HG03097 (cell line): ENCODE data around the gene SLCO3A1.

Experiments
- ATAC-seq: cut with Tn5 transposase; IDR thresholded peaks from one replicate; pipeline ENCODE4 v1.9.1; 2021; ENCODE audit not compliant: unreplicated experiment, low FRiP score

The SLCO3A1 gene

DNA sequence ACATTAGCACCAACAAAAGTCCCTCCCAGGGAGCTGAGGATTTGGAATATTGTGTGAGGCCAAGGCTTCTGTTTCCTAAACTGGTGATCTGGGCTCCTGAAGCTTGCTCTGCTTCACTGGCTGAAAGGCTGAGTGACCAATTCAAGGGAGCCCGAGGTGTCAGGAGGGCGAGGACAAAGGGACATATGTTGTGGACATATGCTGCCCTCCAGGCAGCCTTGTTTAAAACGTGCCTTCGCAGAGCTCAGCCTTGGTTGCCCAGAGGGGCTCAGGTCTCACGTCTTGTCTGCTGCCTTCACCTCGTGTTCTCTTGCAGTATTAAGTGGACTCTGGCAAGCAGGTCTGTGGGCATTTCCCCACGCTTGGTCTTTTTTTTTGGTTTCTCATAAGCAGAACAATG, 7.0 kb downstream of the SLCO3A1 start:
- ATAC-seq: no peak

DNA sequence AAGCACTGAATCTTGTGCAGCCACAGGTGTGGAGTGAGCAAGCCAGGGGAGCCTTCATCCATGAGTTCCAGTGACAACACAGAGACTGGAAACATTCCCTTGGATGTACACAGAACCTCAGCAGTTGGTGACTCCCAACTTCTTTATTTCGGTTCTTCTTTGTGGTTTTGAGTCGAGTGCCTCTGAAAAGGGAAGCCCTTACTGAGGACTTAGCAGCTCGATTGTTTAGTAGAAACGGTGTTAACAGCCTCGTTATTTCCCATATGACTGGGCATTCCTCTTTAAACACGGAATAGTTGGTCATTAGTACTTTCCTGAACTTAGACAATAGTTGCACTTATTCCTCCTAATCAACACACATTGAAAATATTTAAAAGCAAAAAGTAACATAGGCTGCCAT, 7.7 kb downstream of the SLCO3A1 start:
- no peak for ATAC-seq

DNA sequence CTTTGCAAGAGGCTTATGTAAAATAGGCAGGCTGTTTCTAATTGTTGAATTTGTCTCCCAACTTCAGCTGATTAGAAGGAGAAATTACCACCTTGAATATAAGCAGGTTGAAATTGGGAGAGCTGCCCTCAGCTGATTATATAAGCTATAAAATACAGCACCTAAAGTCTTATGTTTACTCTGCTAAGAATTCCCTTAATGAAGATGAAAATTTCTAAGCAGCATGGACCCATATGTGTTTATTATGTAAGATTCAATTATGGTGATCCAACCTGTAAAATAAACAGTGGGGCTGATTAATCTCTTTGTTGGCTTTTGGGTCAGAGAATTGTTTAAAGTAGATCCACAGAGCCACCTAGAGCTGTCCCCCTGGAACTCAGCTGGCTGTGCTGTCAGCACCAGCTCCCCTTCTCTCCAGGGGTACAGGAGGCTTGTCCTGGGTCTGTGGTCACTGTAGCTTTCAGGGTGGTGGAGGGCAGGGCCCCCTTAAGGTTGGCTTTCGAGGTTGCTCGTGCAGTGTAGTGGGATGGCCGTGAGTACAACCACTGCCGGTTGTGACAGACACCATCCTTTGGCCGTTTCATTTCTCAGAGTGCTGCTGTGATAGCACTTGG, 9.5 kb downstream of the SLCO3A1 start:
- no peak for ATAC-seq

DNA sequence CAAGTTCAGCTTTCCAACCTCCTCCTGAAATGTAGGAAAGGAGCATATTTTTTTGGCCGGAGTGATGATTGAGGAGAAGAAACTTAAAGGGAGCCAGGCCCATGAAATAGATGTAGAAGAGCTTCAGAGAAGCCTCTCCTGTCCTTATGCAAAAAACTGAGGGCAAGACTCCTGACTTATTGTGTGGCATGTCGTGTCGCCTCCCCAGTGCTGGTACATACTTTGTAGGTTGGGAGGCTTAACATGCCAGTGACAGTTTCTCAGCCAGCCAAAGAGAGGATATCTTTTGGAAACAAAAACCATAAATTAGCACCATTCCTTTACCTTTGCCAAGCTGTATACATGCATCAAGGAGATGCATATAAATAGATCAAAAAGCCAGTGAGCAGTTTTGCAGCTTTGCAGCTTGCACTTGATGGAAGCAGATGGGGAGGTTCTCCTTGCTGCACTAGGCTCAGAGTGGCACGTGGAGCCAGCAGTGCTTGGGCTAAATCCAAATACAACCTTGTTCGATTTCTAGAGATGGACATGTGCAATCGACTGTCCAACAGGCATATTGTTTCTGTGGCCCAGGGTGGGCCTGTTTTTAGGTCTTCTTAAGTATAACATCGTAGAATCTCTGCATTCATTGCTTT, 10.2 kb downstream of the SLCO3A1 start:
- no peak for ATAC-seq

DNA sequence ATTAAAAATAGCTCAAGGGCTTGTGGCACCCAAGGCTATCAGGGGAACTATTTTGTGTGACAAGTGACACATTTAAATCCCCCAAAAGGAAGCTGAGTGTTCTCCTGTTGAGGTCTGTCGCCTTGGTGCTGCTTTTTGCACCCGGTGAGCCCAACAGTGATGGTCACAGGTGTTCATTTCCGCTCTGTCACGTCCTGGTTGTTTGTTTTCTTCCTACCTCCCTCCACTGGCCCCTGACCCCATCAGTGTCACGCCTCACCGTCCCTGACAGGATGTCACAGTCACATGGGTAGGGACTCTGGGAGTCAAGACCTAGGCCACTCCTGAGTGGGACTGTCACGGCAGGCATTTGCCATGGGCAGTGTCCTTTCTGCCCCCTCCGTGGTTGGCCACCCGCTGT, 11.2 kb downstream of the SLCO3A1 start:
- ATAC-seq: peak; percentile 62

DNA sequence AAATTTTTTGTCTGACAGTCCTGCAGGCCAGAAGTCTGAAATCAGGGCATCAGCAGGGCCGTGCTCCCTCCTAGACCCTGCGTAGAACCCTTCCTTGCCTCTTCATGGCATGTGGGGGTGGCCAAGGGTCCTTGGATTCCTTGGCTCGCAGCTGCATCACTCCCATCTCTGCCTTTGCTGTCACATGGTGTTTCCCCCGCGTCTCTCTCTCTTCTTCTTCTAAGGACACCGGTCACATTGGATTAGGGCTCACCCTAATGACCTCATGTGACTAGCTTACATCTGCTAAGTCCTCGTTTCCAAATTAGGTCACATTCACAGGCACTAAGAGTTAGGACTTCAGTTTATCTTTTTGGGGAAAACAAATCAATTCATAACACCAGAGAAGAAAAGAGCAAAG, 12.0 kb downstream of the SLCO3A1 start:
- ATAC-seq: no peak

DNA sequence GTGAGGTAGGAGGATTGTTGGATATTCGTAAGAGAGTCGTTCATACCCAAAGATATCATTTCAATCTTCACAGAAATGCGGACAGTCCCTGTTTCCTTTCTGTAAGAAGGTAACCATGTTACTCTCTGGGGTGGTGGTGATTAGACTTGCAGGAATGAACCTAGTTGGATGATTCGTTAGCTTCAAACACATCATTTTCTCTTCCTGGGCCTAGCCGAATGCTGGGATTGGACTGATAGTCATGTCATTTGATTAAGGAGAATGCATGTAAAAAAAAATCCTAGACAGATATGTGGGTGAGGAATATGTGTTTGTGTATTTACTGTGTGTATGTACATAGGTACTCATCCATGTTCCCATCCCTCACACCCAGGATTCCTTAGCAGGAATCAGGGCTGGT, 12.4 kb downstream of the SLCO3A1 start:
- no peak for ATAC-seq

DNA sequence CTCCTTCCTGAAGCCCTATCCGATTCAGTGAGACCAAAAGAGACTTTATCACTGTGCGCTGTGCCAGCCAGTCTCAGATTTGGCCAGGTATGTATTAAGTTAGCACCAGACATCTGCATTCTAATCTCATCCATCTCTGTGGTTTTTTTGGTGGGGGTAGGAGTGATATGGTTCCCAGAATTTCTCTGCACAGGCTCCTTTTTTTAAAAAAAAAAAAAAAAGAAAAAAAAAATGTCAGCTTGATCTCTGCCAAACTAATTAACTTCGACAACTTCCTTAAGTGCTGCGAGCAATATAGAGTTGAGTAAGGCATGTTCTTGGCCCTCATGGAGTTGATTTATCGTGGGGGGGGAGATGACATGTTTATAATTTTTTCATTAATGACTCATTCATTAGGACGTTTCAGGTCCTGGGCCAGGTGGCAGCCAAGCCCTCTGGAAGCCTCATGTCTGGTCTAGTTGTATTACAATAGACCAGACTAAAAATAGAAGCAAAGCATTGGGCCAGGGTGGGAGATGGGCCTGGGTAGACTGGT, 12.9 kb downstream of the SLCO3A1 start:
- ATAC-seq: no peak

DNA sequence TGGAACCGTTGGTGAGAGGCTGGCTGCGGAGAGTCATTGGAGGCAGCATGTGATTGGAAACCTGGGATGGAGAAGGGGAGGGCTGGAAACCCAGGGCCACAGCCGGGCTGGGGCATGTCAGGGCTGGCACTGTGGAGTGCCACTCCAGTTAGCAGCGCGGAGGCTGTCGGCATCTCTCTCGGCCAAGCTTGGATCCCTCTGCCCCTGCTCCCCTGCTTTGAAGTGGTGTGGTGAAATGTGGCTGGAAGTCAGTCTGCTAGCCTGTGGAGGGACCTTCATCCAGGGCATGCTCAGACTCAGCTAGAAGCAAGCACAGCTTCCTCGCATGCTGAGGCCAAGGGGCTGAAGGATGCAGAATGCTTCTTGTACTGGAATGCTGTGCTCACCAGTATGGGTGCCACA, 13.5 kb downstream of the SLCO3A1 start:
- no peak for ATAC-seq

DNA sequence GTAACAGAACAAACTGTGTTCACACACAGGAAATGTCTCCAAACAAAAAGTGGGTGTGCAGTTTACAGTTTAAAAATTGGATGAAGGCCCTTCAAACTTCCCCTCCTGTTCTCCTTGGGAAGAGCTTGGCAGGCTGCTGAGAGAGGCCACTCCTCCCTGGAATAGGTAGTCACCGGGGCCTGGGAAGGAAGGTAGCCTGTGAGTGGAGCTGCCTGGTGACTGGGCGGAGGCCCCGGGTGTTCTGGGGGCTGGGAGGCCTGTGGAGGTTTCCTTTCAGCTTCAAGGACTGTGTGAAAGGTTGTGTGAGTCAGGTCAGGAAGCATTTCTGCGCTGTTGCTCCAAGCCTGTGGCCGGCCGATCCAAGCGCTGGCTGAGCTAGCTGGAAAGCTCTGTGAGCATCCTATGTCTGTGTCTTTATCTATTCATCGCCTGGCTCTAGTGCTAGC, 14.1 kb downstream of the SLCO3A1 start:
- no peak for ATAC-seq

DNA sequence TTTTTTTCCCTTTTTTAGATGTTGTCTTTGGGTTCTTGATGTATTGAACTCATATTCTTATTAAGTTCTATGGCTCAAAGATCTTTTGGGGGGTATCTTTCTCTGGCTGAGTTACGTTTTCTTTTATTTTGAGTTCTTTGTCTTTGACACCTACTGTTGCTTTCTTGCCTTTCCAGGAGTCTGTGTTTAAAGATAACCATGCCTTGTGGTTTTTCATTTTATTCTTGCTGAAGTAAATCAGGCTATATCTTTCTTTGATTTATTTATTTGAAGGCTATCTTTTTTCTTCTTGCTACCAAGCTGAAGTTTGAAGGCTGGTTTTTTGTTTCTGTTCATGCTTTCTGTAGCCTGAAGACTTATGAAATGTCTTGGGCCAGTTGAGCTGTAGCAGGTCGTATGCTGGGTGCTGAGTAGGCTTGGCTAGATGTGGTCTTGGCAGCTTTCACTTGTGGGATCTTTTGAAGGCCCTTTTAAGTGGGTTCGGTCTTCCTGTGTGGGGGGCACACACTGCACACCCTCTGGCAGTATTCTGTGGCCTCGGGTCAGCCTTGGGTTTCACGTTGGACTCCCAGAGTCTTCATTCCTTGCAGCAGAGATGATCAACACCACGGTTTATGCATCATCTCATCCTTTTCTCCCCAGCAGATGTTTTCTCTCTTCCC, 17.5 kb downstream of the SLCO3A1 start:
- ATAC-seq: no peak

DNA sequence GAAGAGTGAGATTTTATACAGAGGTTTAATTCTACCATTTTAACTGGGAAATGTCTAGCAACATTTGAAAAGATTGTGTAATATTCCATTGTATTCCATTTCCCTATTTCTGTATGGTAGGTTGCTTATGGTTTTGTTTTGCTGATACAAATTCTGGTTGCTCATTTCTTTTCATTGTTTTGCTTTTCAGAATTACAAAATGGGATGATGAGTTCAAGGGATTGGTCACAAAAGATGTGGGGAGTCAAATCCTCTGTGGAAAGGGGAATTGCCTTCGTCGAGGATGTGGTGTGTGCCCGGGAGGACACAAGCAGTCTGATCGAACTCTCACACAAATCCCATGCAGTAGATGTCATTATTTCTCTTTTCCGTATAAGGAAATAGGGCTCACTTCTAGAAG, 18.3 kb downstream of the SLCO3A1 start:
- ATAC-seq: no peak

DNA sequence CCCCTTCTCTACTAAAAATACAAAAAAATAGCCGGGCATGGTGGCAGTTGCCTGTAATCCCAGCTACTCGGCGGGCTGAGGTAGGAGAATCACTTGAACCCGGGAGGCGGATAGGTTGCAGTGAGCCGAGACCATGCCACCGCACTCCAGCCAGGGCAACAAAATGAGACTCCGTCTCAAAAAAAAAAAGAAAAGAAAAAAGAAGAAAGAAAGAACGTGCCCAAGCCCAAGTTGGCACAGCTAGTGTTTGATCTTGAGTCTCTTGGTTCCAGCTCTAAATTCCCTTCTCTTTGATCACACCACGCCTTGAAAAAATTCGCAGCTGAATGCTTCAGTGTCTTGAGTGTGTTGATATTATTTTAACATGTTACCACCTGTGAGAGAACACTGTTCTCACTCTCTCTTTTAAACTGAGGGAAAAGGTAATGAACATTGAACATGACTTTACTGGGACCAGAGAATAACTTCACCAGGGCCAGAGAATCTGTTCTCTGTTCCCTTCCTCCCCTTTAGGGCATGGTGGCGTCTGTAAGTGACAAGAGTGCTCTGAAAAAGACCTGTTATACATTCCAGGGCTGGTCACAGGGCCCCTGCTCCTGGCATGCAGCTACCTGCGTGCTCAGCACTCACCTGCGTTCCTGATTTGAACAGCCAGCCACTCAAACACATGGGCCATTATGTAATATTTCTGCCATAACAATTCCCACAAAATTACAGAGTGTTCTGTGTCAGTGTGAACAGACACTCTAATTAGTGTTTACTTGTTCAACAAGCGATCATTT, 19.0 kb downstream of the SLCO3A1 start:
- ATAC-seq: no peak

DNA sequence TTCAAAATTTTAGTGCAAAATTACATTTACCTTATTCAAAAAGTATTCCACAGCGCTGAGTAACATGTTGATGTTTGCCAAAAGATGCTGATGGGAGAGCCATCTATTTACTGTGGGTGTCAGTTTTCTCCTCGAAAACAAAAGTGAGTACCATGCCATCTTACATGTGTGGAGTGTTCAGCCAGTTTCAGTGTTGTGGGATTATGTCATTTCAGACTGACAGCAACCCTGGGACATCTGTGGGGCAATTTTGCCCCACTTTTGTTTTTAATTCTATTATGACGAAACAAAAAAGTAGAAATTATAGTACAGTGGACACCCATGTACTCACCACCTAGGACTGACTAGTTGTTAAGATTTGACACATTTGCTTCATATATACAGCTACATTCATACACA, 19.6 kb downstream of the SLCO3A1 start:
- no peak for ATAC-seq

DNA sequence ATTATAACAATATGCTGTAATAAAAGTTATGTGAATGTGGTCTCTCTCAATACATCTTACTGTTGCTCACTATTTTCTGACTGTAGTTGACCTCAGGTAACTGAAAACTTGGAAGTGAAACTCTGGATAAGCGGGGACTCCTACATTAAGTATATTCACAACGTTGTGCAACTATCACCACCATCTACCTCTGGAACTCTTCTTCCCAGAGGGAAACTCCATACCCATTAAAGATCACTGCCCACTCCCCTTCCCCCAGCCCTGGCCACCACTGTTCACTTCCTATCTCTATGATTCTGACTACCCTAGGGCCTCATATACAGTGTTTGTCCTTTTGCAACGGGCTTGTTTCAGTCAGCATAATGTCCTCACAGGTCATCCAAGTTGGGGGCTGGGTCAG, 20.7 kb downstream of the SLCO3A1 start:
- no peak for ATAC-seq

DNA sequence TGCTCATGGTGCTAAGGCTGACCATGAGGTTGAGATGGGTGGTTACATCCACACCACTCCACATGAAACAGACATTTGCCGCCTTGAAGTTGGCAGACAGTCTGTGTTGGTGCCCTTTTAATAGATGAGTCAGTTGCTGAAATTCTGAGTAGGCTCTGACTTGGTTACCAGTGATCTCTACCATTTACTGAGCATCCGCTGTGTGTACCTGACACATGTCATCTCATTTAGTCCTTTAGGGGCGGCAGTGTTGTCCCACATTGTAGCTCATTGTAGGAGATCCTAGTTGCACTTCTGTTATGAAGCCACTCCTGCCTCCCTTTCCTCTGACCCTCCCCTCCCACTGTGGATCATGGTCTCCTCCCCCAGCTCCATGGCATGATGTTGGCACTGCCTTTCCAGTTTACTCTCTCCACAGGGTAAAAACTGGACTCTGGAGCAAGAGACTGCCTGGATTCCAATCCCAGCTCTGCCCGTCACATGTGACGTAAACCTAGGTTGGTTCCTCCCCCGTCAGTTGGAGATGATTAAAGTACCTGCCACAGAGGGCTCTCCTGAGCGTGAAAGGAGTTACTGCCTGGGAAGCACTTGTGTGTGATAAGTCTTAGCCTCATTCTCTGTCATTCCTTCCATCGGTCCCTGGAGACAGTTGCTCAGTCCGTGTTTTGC, 21.6 kb downstream of the SLCO3A1 start:
- ATAC-seq: no peak

DNA sequence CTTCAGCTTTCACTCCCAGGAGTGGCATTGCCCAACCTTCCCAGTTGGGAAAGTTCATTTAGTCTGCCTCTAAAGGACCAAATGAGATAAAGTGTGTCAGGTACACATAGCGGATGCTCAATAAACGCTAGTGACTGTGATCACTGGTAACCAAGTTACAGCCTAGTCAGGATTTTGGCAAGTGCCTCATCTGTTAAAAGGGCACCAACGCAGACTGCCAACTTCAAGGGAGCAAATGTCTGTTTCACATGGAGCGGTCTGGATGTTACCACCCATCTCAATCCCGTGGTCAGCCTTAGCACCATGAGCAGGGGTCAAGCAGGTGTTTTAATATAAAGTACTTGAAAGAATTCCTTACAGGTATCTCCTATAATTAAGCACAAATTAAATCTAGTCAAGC, 22.7 kb downstream of the SLCO3A1 start:
- ATAC-seq: no peak

DNA sequence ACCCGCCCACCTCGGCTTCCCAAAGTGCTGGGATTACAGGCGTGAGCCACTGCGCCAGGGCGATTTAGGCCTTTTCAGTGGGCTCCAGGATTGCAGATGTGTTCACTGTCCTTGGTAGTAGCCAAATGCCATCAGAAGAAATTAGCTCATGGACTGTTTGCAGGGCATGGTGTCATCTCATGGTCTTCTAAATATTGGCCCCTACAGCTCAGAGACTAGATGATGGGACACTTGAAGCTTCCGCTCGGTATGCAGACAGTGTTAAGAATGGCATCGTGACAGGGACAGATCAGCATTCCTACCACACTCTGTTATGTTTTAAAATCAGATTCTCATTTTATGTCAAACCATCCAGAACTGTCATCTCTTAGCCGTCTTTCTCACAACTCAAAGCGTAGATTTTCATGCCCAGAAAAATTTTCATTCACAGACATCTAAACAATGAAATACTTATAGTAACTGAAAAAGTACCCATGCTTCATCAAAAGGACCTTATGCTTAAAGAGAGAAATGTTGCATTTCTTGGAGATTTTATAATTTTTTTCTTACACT, 24.9 kb downstream of the SLCO3A1 start:
- no peak for ATAC-seq

DNA sequence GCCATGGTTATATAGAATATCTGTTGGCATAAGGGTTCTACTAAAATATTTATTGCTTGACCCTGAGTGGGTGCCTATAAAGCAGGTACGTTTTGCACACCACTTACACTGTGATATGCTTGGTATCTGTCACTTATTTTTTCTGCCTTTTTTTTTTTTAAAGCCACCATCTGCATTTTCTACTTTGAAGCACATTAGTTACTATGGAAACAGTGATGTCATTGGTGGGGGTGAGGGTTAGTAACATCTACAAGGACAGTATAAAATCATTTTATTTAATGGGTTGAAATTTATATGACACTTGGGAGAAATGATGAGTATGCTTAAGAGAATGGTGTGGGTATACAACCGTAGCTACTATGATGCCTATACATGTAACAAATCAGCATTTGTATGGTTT, 25.6 kb downstream of the SLCO3A1 start:
- no peak for ATAC-seq

DNA sequence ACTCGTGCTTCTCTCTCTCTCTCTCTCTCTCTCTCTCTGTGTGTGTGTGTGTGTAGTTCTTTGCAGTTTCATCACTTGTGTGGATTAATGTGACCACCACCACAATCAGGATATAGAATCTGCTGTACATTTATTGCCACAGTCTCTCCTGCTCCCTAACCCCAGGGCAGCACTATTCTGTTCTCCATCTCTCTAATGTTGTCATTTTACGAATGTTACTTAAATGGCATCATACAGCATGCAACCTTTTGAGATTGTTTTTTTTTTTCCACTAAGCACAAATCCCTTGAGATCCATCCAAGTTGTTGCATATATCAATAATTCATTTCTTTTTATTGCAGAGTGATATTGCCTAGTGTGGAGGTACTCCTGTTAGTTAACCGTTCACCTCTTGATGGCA, 26.9 kb downstream of the SLCO3A1 start:
- ATAC-seq: no peak
